Prostate gland (tissue), 2 donors: Measurements from ENCODE around the gene CXADR. TPM values are rescaled to one million over a fixed set of nuclear protein-coding genes. Genes with fewer than 3 reads are reported as not detected.
A peak's percentile ranks its signal among the peaks of the same experiment; 100 is the strongest.
"Not testable (repeated sequence)": the region's sequence is repeated elsewhere in the genome, so short reads cannot be mapped to it uniquely, and the experiment has no call there.

Source experiments
- DNase-seq: peaks from one replicate; pipeline ENCODE4 v3.0.0-alpha.2; 2019; ENCODE audit warnings: low spot score
- H3K27ac ChIP-seq, 2 donors: fragments of 200-600 bp; sonication (generic); 2 replicates each; pipeline ENCODE4 v1.5.1; 2017 to 2019
- H3K27me3 ChIP-seq: fragments of 200-600 bp; sonication (generic); replicated peaks from 2 replicates; pipeline ENCODE4 v1.5.1; 2019; ENCODE audit not compliant: insufficient read depth
- H3K36me3 ChIP-seq, 2 donors: fragments of 200-600 bp; sonication (generic); 1 replicate in 1 of 2; 2 replicates in 1 of 2; pipeline versions ENCODE4 v1.5.1 to v1.8.1; 2017 to 2019
- H3K4me1 ChIP-seq: fragments of 200-600 bp; sonication (generic); replicated peaks from 2 replicates; pipeline ENCODE4 v1.5.1; 2019
- H3K4me3 ChIP-seq, 2 donors: fragments of 200-600 bp; sonication (generic); 2 replicates each; pipeline ENCODE4 v1.5.1; 2017 to 2019
- H3K9me3 ChIP-seq: fragments of 200-600 bp; sonication (generic); 2 replicates; pipeline ENCODE4 v1.5.1; 2017
- CTCF ChIP-seq, 4 experiments: fragments of 200-600 bp in 2 of 4; fragments of 450-650 bp in 2 of 4; sonication (generic) in 2 of 4; IDR thresholded peaks; 1 replicate in 3 of 4; 2 replicates in 1 of 4; pipeline ENCODE4 v1.5.1; 2016 to 2019; ENCODE audit warnings: antibody characterized with exemption in 4 of 4, mild to moderate bottlenecking in 2 of 4, moderate library complexity in 2 of 4
- POLR2A ChIP-seq: fragments of 450-650 bp; IDR thresholded peaks from one replicate; pipeline ENCODE4 v1.6.1; 2016; ENCODE audit warnings: antibody characterized with exemption, mild to moderate bottlenecking
- POLR2AphosphoS5 ChIP-seq: sonication (generic); formaldehyde crosslinking; IDR thresholded peaks from one replicate; pipeline ENCODE4 v1.6.1; 2017; ENCODE audit warnings: antibody characterized with exemption
- WGBS: methylation state at CpG from one replicate; pipeline ENCODE4 v1.1.5; 2018; 5-methylcytosine and 5-hydroxymethylcytosine counted together
- intact Hi-C: fragments of 100-400 bp; cut with DNase I; formaldehyde crosslinking; loops from one replicate; pipeline ENCODE4 v1.14.2; 2022
- total RNA-seq, 2 donors: library from RNA; depleted of rRNA; stranded (reverse); fragments of >200 nt; gene quantifications; one replicate each; pipeline ENCODE4 v1.1.0, GENCODE V29; 2016

The CXADR gene
- total RNA-seq, 2 donors from 2014 or later: 93.0 to 127 TPM

GRCh38 chr21:17479606-17480005 is 33.2 kb upstream of the CXADR start:
- H3K4me1 ChIP-seq: no peaks in the 10 kb centered on the region
- no peak for DNase-seq
- H3K27me3 ChIP-seq: no peaks in the 10 kb centered on the region
- no peaks in the 10 kb centered on the region for H3K36me3 ChIP-seq
- no peaks in the 10 kb centered on the region for H3K9me3 ChIP-seq
- no peak overlapping the region for H3K4me3 ChIP-seq
- H3K27ac ChIP-seq: no peak overlapping the region
- intact Hi-C loops: no loop called here
- TF ChIP-seq POLR2AphosphoS5: no peak
- TF ChIP-seq CTCF (IDR thresholded peaks at IDR 0.05): no peak
- no peak for TF ChIP-seq POLR2A
- 93% methylated on average over 2 of the region's 2 CpGs for WGBS

DNA sequence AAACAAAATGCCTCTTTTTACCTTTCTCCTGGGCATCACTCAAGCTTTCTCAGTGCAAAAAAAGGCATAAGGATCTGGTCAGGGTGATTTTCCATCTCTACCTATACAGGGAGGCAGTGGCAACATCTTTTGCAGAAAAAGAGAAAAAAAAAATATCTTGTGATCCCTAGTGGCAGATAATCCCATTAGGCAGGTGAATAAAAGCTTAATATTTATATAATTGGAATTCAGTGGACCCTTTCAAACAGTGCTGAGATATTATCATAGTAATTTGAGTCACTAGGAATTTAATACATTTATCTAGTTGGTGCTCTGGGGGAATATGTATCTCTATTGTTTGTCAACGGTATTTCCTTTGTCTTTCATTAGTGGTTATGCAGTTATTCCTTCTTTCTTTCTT is 29.9 kb upstream of the CXADR start:
- 41% methylated on average over 1 of the region's 1 CpG for WGBS
- intact Hi-C loops: no loop called here
- TF ChIP-seq CTCF (IDR thresholded peaks at IDR 0.05): no peak
- TF ChIP-seq POLR2AphosphoS5: no peak
- no peak for TF ChIP-seq POLR2A
- DNase-seq: no peak
- Histone ChIP-seq H3K9me3 (no peaks in the 10 kb centered on the region), H3K27ac (no peak overlapping the region), H3K27me3 (no peaks in the 10 kb centered on the region), H3K36me3 (no peaks in the 10 kb centered on the region), H3K4me3 (no peak overlapping the region), H3K4me1 (no peaks in the 10 kb centered on the region)

GRCh38 chr21:17488620-17489019 is 24.2 kb upstream of the CXADR start:
- H3K36me3 ChIP-seq: no peaks in the 10 kb centered on the region
- H3K9me3 ChIP-seq: no peaks in the 10 kb centered on the region
- no peak overlapping the region for H3K27ac ChIP-seq
- no peaks in the 10 kb centered on the region for H3K27me3 ChIP-seq
- no peak for DNase-seq
- no peak overlapping the region for H3K4me3 ChIP-seq
- intact Hi-C loops: no loop called here
- TF ChIP-seq CTCF (IDR thresholded peaks at IDR 0.05): no peak
- no peak for TF ChIP-seq POLR2A
- TF ChIP-seq POLR2AphosphoS5: no peak
- no peaks in the 10 kb centered on the region for H3K4me1 ChIP-seq

GRCh38 chr21:17489565-17489964 is 23.3 kb upstream of the CXADR start:
- H3K27me3 ChIP-seq, H3K27ac ChIP-seq, H3K9me3 ChIP-seq, H3K4me3 ChIP-seq, DNase-seq, H3K36me3 ChIP-seq, H3K4me1 ChIP-seq, intact Hi-C loops: not testable (repeated sequence)
- WGBS: 36% methylated on average over 3 of the region's 3 CpGs

DNA sequence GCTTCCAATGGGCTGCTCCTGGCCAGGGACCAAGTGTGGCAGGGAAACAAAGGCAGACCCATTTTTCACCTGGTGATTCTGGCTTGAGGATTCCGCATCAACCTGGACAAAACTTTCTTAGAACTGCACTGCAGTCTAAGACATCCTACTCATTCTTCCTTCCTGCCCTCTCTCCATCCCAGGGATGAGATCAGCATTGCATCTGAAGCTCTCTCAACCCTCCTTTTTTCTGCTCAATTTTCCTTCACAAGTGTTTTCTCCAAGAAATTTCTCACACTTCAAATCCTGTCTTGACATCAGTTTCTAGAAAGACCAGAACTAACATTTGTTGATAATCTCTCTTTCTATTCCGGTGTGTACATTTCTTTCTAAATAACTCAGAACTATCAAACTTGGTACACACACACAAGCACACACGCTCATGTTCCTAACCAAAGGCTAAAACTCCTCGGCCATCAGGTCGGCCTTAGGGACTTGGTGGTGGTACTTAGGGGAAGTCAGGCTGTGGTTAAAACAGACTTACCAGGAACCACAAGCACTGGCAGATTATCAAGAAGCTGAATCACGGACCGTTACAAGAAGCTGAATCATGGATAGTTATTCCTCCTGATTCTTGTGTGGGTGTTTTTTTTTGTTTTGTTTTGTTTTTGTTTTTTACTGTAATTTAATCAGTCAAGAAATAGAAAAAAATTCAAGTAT is 21.0 kb upstream of the CXADR start:
- 55% methylated on average over 7 of the region's 7 CpGs for WGBS
- Histone ChIP-seq H3K4me1 (no peaks in the 10 kb centered on the region), H3K9me3 (no peaks in the 10 kb centered on the region), H3K27me3 (no peaks in the 10 kb centered on the region), H3K27ac (no peak overlapping the region), H3K36me3 (no peaks in the 10 kb centered on the region), H3K4me3 (no peak overlapping the region)
- TF ChIP-seq POLR2A: no peak
- TF ChIP-seq POLR2AphosphoS5: no peak
- no peak for TF ChIP-seq CTCF (IDR thresholded peaks at IDR 0.05)
- DNase-seq: peak; percentile 23
- intact Hi-C loops: loop anchor here (10.0 kb wide), 1 partner anchor 63 kb away; no protein-coding TSS in a partner anchor
